IMR-90 (cell line): Measurements from ENCODE around the gene FBXO28. TPM values are rescaled to one million over a fixed set of nuclear protein-coding genes. Genes with fewer than 3 reads are reported as not detected.

ENCODE experiments used
- ATAC-seq: fragments of 200-7000 bp; cut with Tn5 transposase; 2 replicates; pipeline ENCODE4 v1.9.1; 2020; ENCODE audit warnings: low read depth, mild to moderate bottlenecking, moderate library complexity
- BruUV-seq: library from RNA; stranded (reverse); fragments of 400-500 nt; replicated peaks from 2 replicates; lab custom pipeline; 2021; lab: Mats Ljungman, UMichigan
- CTCF ChIA-PET: fragments of 300-600 bp; formaldehyde crosslinking; extraction: SDS; loops from one replicate; lab custom pipeline; 2021; ENCODE audit warnings: antibody characterized with exemption; lab: Yijun Ruan, JAX
- POLR2A ChIA-PET: fragments of 300-600 bp; sonication (Branson Sonifier 250); formaldehyde crosslinking; loops from one replicate; lab custom pipeline; 2022; ENCODE audit warnings: antibody characterized with exemption; ENCODE audit not compliant: unreplicated experiment; lab: Charles Lee
- DNase-seq: peaks from one replicate; pipeline ENCODE4 v3.0.0; 2013
- H2AFZ ChIP-seq: replicated peaks from 2 replicates; pipeline ENCODE3; 2013; ENCODE audit warnings: low read length, mild to moderate bottlenecking; ENCODE audit not compliant: poor library complexity
- H2AK5ac ChIP-seq: 2 replicates; pipeline ENCODE4 v1.6.1; 2013; ENCODE audit warnings: low read depth, low read length, inconsistent platforms
- H2AK9ac ChIP-seq: replicated peaks from 2 replicates; pipeline ENCODE3; 2013; ENCODE audit warnings: mild to moderate bottlenecking, low read depth, low read length, moderate library complexity; ENCODE audit not compliant: poor library complexity
- H2BK120ac ChIP-seq: 2 replicates; pipeline ENCODE4 v1.6.1; 2013; ENCODE audit warnings: low read depth, low read length, inconsistent platforms
- H2BK15ac ChIP-seq: 3 replicates; pipeline ENCODE4 v1.6.1; 2013; ENCODE audit warnings: low read depth, low read length, inconsistent platforms
- H2BK20ac ChIP-seq: 2 replicates; pipeline ENCODE4 v1.6.1; 2013; ENCODE audit warnings: low read depth, mild to moderate bottlenecking, inconsistent platforms, low read length, moderate library complexity
- H2BK5ac ChIP-seq: 2 replicates; pipeline ENCODE4 v1.6.1; 2013; ENCODE audit warnings: mild to moderate bottlenecking, low read depth, low read length, inconsistent platforms; ENCODE audit not compliant: poor library complexity, severe bottlenecking
- H3K14ac ChIP-seq: replicated peaks from 2 replicates; pipeline ENCODE4 v1.6.1; 2013; ENCODE audit warnings: low read depth, low read length, inconsistent platforms
- H3K18ac ChIP-seq: 2 replicates; pipeline ENCODE4 v1.6.1; 2013; ENCODE audit warnings: low read depth, low read length, control low read depth
- H3K23ac ChIP-seq: 2 replicates; pipeline ENCODE4 v1.6.1; 2013; ENCODE audit warnings: low read depth, low read length, inconsistent platforms
- H3K27ac ChIP-seq: 2 replicates; pipeline ENCODE4 v1.5.1; 2013; ENCODE audit warnings: mild to moderate bottlenecking, control low read depth, low read length; ENCODE audit not compliant: insufficient read depth
- H3K27me3 ChIP-seq: 2 replicates; pipeline ENCODE4 v1.6.1; 2013; ENCODE audit warnings: low read length; ENCODE audit not compliant: control insufficient read depth, insufficient read depth
- H3K36me3 ChIP-seq: 2 replicates; pipeline ENCODE4 v1.6.1; 2013; ENCODE audit warnings: low read length, mixed read lengths; ENCODE audit not compliant: control insufficient read depth, insufficient read depth
- H3K4ac ChIP-seq: 2 replicates; pipeline ENCODE4 v1.6.1; 2013; ENCODE audit warnings: low read depth, low read length, inconsistent platforms
- H3K4me1 ChIP-seq: 2 replicates; pipeline ENCODE4 v1.6.1; 2013; ENCODE audit warnings: low read length, mixed read lengths; ENCODE audit not compliant: control insufficient read depth, insufficient read depth
- H3K4me2 ChIP-seq: 2 replicates; pipeline ENCODE4 v1.6.1; 2013; ENCODE audit warnings: low read depth, mild to moderate bottlenecking, control low read depth, low read length, moderate library complexity
- H3K4me3 ChIP-seq: 2 replicates; pipeline ENCODE4 v1.5.1; 2013; ENCODE audit warnings: low read depth, mild to moderate bottlenecking, control low read depth, low read length, moderate library complexity; ENCODE audit not compliant: insufficient read depth
- H3K56ac ChIP-seq: 2 replicates; pipeline ENCODE4 v1.6.1; 2013; ENCODE audit warnings: low read length, inconsistent platforms; ENCODE audit not compliant: insufficient read depth; ENCODE audit errors: extremely low read depth
- H3K79me1 ChIP-seq, 2 experiments: 2 replicates each; pipeline ENCODE4 v1.6.1; 2013; ENCODE audit warnings: low read length in 2 of 2, inconsistent platforms in 1 of 2, low read depth in 1 of 2
- H3K9ac ChIP-seq: 2 replicates; pipeline ENCODE4 v1.6.1; 2013; ENCODE audit warnings: low read depth, low read length, control low read depth
- H3K9me1 ChIP-seq: 2 replicates; pipeline ENCODE4 v1.6.1; 2013; ENCODE audit warnings: low read length, inconsistent platforms; ENCODE audit not compliant: insufficient read depth
- H3K9me3 ChIP-seq: 2 replicates; pipeline ENCODE4 v1.6.1; 2013; ENCODE audit warnings: low read length; ENCODE audit not compliant: control insufficient read depth, insufficient read depth
- H4K20me1 ChIP-seq: 2 replicates; pipeline ENCODE4 v1.6.1; 2013; ENCODE audit warnings: low read length, inconsistent platforms; ENCODE audit not compliant: insufficient read depth
- H4K5ac ChIP-seq: 2 replicates; pipeline ENCODE4 v1.6.1; 2013; ENCODE audit warnings: mild to moderate bottlenecking, low read depth, low read length, control low read depth
- H4K8ac ChIP-seq, 2 experiments: 2 replicates each; pipeline ENCODE4 v1.6.1; 2013; ENCODE audit warnings: low read depth in 2 of 2, low read length in 2 of 2, control low read depth in 1 of 2, inconsistent platforms in 1 of 2
- H4K91ac ChIP-seq: 2 replicates; pipeline ENCODE4 v1.6.1; 2013; ENCODE audit warnings: low read depth, low read length, inconsistent platforms; ENCODE audit not compliant: insufficient read depth
- CEBPB ChIP-seq: IDR thresholded peaks from 2 replicates; pipeline ENCODE4 v1.6.1; 2012; ENCODE audit warnings: low read depth, low read length, improper control_type of control experiment
- MAFK ChIP-seq: IDR thresholded peaks from 2 replicates; pipeline ENCODE4 v1.6.1; 2012; ENCODE audit warnings: low read depth, low read length, improper control_type of control experiment
- MXI1 ChIP-seq: IDR thresholded peaks from 2 replicates; pipeline ENCODE4 v1.6.1; 2012; ENCODE audit warnings: low read depth, mild to moderate bottlenecking, low read length, moderate library complexity, borderline replicate concordance
- RAD21 ChIP-seq: IDR thresholded peaks from 2 replicates; pipeline ENCODE4 v1.6.1; 2012; ENCODE audit warnings: low read length, improper control_type of control experiment
- SMC3 ChIP-seq: fragments of 150-350 bp; IDR thresholded peaks from 2 replicates; pipeline ENCODE4 v1.6.1; 2016; ENCODE audit warnings: low read depth, mild to moderate bottlenecking, antibody characterized with exemption, low read length, moderate library complexity
- WGBS, 2 experiments: methylation state at CpG; one replicate each; pipeline versions ENCODE4 v1.1.5 to v1.1.7; 2013; ENCODE audit warnings: missing lambda C conversion rate in 2 of 2; ENCODE audit not compliant: insufficient read length in 1 of 2; ENCODE audit errors: extremely low coverage in 2 of 2; 5-methylcytosine and 5-hydroxymethylcytosine counted together
- dilution Hi-C: fragments of 300-500 bp; cut with HindIII; formaldehyde crosslinking; loops from one replicate; pipeline ENCODE4 v1.14.3; 2018; ENCODE audit warnings: low sequenced_read_pairs; ENCODE audit not compliant: unreplicated experiment
- in situ Hi-C: fragments of 300-500 bp; cut with MboI; formaldehyde crosslinking; loops from 3 replicates; pipeline ENCODE4 v1.14.3; 2019; ENCODE audit warnings: low sequenced_read_pairs, inconsistent platforms, mixed read lengths
- intact Hi-C: fragments of 100-400 bp; cut with micrococcal nuclease; formaldehyde crosslinking; loops from 2 replicates; pipeline ENCODE4 v1.10.0; 2022
- polyA plus RNA-seq, 3 experiments: library from polyadenylated mRNA; depleted of rRNA; stranded (reverse); fragments of >200 nt; gene quantifications; 2 replicates each; pipeline ENCODE4 v1.2.3, GENCODE V29; 2012; ENCODE audit warnings: low replicate concordance in 1 of 3
- total RNA-seq: library from RNA; depleted of rRNA; stranded (reverse); fragments of >200 nt; gene quantifications from 2 replicates; pipeline ENCODE4 v1.2.3, GENCODE V29; 2012

Gene FBXO28
- total and polyA plus RNA-seq, 2 of the 4 experiments (the other 2 are of a cell fraction) = 11.6 to 22.6 TPM

DNA sequence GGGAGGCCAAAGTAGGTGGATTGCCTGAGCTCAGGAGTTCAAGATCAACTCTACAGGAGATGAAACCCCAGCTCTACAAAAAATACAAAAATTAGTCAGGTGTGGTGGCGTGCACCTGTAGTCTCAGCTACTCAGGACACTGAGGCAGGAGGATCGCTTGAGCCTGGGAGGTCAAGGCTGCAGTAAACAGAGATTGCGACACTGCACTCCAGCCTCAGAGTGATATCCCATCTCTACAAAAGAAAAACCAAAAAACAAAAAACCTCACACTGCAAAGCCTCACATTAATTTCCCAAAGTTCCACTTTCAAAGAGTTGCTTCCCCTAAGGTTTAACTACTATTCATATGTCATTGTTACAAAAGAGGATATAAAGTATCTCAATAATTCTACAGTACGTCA, 29.0 kb upstream of the FBXO28 start:
- no peak overlapping the region for H3K9ac ChIP-seq
- H4K8ac ChIP-seq = no peak overlapping the region
- H4K5ac ChIP-seq = no peak overlapping the region
- no peaks in the 10 kb centered on the region for H3K27me3 ChIP-seq
- dilution Hi-C loops = no loop called here
- DNase-seq (no peak), ATAC-seq (no peak)
- H3K4ac ChIP-seq = no peak overlapping the region
- H2BK15ac ChIP-seq = no peak overlapping the region
- no peak overlapping the region for H3K14ac ChIP-seq
- CTCF ChIA-PET = interaction anchor here (1.4 kb wide), 1 partner anchor 10 kb away, joined by 5 read pairs; no protein-coding TSS in a partner anchor
- no peak overlapping the region for H2AK5ac ChIP-seq
- H2BK5ac ChIP-seq = no peak overlapping the region
- H4K91ac ChIP-seq = no peak overlapping the region
- 0 out of 2 replicates have a peak, but pooled peaks cover 2% of the 10 kb centered on the region for H3K9me1 ChIP-seq
- H3K36me3 ChIP-seq = no peaks in the 10 kb centered on the region
- peaks cover 4% of the 10 kb centered on the region; the same call in 1 of the 2 replicates for H3K4me1 ChIP-seq
- H3K23ac ChIP-seq = no peak overlapping the region
- no peak overlapping the region for H3K56ac ChIP-seq
- TF ChIP-seq MXI1 (no peak), RAD21 (no peak), CEBPB (0 out of 2 replicates have a peak, but pooled peaks have one; percentile 36), MAFK (no peak), SMC3 (no peak)
- H3K4me3 ChIP-seq = no peak overlapping the region
- POLR2A ChIA-PET = no interaction called here
- 80% methylated on average over 1 of the region's 4 CpGs; no CpG with 5 or more reads in 1 of the 2 experiments for WGBS, 2 experiments
- in situ Hi-C loops = no loop called here
- H3K9me3 ChIP-seq = no peaks in the 10 kb centered on the region
- no peak overlapping the region for H2AFZ ChIP-seq
- no peak overlapping the region for H2BK120ac ChIP-seq
- intact Hi-C loops = no loop called here
- no peaks in the 10 kb centered on the region for H3K79me1 ChIP-seq
- no peaks in the 10 kb centered on the region for H4K20me1 ChIP-seq
- no peak overlapping the region for H3K27ac ChIP-seq
- H2BK20ac ChIP-seq = no peak overlapping the region
- no peak overlapping the region for H3K4me2 ChIP-seq
- no peak overlapping the region for H3K18ac ChIP-seq
- BruUV-seq = no TSS peak
- no peak overlapping the region for H2AK9ac ChIP-seq
